Measurements from ENCODE around the gene CAPN15. TPM values are rescaled to one million over a fixed set of nuclear protein-coding genes. Genes with fewer than 3 reads are reported as not detected.
A peak's percentile ranks its signal among the peaks of the same experiment; 100 is the strongest.

CAPN15 gene
- total RNA-seq, 6 donors from 2014 or later, result 27.3 to 84.5 (median 66.1) TPM

DNA sequence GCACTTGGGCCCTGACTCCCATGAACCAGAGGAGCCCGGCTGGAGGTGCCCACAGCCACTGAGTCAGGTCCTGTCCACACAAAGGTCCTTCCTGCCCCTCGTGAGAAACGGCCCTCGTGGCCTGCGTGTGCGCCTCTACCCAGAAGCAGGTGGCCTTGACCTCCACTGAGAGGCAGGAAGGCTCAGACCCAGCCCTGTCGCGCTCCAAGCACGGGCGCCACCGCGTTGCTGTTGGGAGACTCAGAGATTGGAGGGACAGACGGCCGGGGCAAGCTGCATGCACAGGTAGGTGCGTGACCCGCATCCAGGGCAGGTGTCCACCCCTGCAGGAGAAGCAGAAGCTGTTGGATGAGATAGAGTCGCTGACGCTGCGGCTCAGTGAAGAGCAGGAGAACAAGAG is 8.1 kb upstream of the CAPN15 start:
- WGBS, 2 donors, result 92 to 97% methylated on average over 12 to 19 of the region's 19 CpGs
- Histone ChIP-seq H3K27ac (no peak overlapping the region), H3K4me3 (no peak overlapping the region), H3K4me1 (peaks cover 0 to 5% (median 0%) of the 10 kb centered on the region in 4 donors), H3K9me3 (no peaks in the 10 kb centered on the region), H3K36me3 (peaks cover 2 to 55% (median 37%) of the 10 kb centered on the region in 4 donors), H3K27me3 (no peaks in the 10 kb centered on the region)
- peak in 1 of 2 donors; percentile 82 for DNase-seq
- ATAC-seq (ENCODE audit: low FRiP score in 2 of 2), result no peak
- TF ChIP-seq EP300 (IDR thresholded peaks at IDR 0.05) (no peak), POLR2A (IDR thresholded peaks at IDR 0.05) (no peak), POLR2AphosphoS5 (IDR thresholded peaks at IDR 0.05) (no peak)
- TF ChIP-seq, protein P1, sequence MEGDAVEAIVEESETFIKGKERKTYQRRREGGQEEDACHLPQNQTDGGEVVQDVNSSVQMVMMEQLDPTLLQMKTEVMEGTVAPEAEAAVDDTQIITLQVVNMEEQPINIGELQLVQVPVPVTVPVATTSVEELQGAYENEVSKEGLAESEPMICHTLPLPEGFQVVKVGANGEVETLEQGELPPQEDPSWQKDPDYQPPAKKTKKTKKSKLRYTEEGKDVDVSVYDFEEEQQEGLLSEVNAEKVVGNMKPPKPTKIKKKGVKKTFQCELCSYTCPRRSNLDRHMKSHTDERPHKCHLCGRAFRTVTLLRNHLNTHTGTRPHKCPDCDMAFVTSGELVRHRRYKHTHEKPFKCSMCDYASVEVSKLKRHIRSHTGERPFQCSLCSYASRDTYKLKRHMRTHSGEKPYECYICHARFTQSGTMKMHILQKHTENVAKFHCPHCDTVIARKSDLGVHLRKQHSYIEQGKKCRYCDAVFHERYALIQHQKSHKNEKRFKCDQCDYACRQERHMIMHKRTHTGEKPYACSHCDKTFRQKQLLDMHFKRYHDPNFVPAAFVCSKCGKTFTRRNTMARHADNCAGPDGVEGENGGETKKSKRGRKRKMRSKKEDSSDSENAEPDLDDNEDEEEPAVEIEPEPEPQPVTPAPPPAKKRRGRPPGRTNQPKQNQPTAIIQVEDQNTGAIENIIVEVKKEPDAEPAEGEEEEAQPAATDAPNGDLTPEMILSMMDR (IDR thresholded peaks at IDR 0.05), result no peak

DNA sequence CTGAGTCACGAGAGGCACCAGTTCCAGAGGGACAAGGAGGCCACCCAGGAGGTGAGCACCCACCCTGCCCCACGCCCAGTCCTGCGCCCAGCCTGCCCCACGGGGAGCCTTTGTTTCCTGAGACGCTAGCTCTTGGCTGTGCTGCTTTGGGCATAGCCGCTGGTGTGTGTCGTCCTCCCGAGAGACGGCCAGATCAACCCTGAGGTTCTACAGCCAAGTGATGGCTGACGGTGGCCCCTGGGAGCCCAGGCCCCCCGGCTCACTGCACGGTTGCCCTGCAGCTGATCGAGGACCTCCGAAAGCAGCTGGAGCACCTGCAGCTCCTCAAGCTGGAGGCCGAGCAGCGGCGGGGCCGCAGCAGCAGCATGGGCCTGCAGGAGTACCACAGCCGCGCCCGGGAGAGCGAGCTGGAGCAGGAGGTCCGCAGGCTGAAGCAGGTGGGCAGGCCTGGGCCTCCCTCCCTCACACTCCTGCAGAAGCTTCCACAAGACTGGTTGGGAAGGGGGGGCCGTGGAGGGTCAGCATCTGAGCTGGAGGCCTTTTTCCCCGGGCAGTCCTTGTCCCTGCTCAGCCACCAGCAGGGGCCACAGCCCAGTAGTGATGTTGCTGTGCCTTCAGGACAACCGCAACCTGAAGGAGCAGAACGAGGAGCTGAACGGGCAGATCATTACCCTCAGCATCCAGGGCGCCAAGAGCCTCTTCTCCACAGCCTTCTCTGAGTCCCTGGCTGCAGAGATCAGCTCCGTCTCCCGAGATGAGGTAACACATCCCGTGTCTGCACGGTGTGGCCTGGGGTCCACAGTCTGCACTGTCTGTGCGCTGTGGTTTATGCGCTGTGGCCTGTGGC is 7.4 kb upstream of the CAPN15 start:
- Histone ChIP-seq H3K27me3 (no peaks in the 10 kb centered on the region), H3K27ac (no peak overlapping the region), H3K36me3 (peaks cover 2 to 49% (median 34%) of the 10 kb centered on the region in 4 donors), H3K4me3 (no peak overlapping the region), H3K9me3 (no peaks in the 10 kb centered on the region), H3K4me1 (peaks cover 0 to 12% (median under 1%) of the 10 kb centered on the region in 4 donors)
- no peak for ATAC-seq (ENCODE audit: low FRiP score in 2 of 2)
- DNase-seq, result peak in 1 of 2 donors; percentile 83
- WGBS, 2 donors, result 94 to 95% methylated on average over 6 to 35 of the region's 35 CpGs
- TF ChIP-seq POLR2AphosphoS5 (IDR thresholded peaks at IDR 0.05) (no peak), EP300 (IDR thresholded peaks at IDR 0.05) (no peak), POLR2A (IDR thresholded peaks at IDR 0.05) (no peak)
- TF ChIP-seq, protein P1 (IDR thresholded peaks at IDR 0.05), result no peak

DNA sequence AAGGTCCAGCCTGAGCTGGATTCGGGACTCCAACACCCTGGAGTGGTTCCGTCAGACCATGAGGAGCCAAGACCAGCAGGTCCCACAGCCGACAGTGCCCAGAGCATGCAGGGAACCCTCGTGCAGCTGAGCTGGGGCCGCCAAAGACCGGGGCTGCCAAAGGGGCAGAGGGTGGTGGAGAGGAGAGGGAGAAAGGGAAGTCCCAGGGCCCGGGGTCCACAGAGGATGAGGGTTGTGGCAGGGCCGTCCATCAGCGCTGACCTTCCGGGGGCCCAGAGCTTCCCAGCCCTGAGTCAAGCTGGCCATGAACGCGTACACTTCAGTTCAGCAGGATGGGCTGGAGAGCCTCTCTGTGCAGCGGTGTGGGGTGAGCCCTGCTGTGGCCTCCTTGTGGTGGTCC is 6.7 kb upstream of the CAPN15 start:
- Histone ChIP-seq H3K4me1 (peaks cover 3 to 20% (median 7%) of the 10 kb centered on the region in 4 donors), H3K4me3 (no peak overlapping the region), H3K36me3 (peaks cover 1 to 41% (median 27%) of the 10 kb centered on the region in 4 donors), H3K9me3 (no peaks in the 10 kb centered on the region), H3K27me3 (no peaks in the 10 kb centered on the region), H3K27ac (no peak overlapping the region)
- 94 to 96% methylated on average over 11 to 12 of the region's 13 CpGs for WGBS, 2 donors
- ATAC-seq (ENCODE audit: low FRiP score in 2 of 2), result no peak
- peak in 1 of 2 donors; percentile 59 for DNase-seq
- TF ChIP-seq EP300 (IDR thresholded peaks at IDR 0.05), result no peak

DNA sequence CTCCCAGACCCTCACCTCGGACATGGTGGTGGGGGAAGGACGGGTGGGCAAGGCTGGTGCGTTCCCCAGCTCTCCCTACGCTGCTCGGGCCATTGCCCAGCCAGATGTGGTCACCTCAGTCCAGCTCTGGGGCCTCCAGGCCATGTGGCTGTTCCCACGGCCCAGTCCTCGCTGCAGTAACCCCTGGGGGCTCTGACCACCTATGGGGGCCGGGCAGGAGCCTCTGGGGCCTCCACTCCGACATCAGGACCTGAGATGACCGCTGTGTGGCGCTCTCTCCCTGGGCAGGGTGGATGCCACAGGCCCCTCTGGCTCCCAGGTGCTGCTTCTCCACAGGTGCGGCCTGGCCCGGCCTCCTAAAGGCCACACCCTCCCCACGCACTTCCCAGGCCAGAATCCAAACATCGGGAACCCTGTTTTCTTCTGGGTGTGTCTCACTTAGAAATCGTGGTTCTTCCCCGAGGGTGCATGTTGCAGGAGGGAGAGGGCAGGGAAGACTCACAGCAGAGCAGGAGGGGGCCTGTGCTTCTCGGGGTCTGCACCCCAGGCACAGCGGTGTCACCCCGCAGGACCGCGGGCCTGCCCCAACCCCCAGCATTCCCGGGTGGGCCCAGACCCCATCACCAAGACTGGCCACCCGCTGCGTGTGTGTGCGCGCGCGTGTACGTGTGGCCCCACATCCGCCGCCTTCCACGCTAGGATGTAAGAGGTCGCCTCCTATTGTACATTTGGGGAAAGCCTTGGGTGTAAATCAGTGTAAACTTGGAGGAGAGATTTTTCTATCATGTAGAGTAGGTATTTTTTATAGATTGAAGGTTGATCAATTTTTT is 5.9 kb upstream of the CAPN15 start:
- WGBS, 2 donors, result 82 to 94% methylated on average over 10 to 34 of the region's 34 CpGs
- peaks cover 0 to 35% (median 23%) of the 10 kb centered on the region in 4 donors for H3K36me3 ChIP-seq
- H3K9me3 ChIP-seq, result no peaks in the 10 kb centered on the region
- DNase-seq (peak in 1 of 2 donors; percentile 75), ATAC-seq (ENCODE audit: low FRiP score in 2 of 2) (no peak)
- no peak overlapping the region for H3K4me3 ChIP-seq
- no peak for TF ChIP-seq EP300 (IDR thresholded peaks at IDR 0.05)
- TF ChIP-seq POLR2AphosphoS5 (IDR thresholded peaks at IDR 0.05), result no peak
- TF ChIP-seq POLR2A (IDR thresholded peaks at IDR 0.05), result no peak
- TF ChIP-seq, protein P1 (IDR thresholded peaks at IDR 0.05), result no peak
- H3K27me3 ChIP-seq, result no peaks in the 10 kb centered on the region
- peaks cover 11 to 27% (median 14%) of the 10 kb centered on the region in 4 donors for H3K4me1 ChIP-seq
- H3K27ac ChIP-seq, result no peak overlapping the region
